HepG2 (cell line): ENCODE results near the gene TNPO3. TPM values are rescaled to one million over a fixed set of nuclear protein-coding genes. Genes with fewer than 3 reads are reported as not detected.

Experiments used
- ATAC-seq: fragments of 200-7000 bp; cut with Tn5 transposase; 3 replicates; pipeline ENCODE4 v1.9.1; 2020; ENCODE audit warnings: mild to moderate bottlenecking, moderate library complexity
- BruUV-seq: library from RNA; stranded (reverse); fragments of 400-500 nt; replicated peaks from 2 replicates; lab custom pipeline; 2021; lab: Mats Ljungman, UMichigan
- CTCF ChIA-PET: fragments of 300-600 bp; formaldehyde crosslinking; extraction: SDS; loops from one replicate; lab custom pipeline; 2021; ENCODE audit warnings: low total read pairs, inconsistent platforms, low intra/inter-chr PET ratio; lab: Yijun Ruan, JAX
- POLR2A ChIA-PET: fragments of 350-600 bp; sonication (Branson Sonifier 250); formaldehyde crosslinking; loops from one replicate; lab custom pipeline; 2020; ENCODE audit warnings: antibody characterized with exemption, inconsistent platforms; lab: Yijun Ruan, JAX
- DNase-seq: peaks from one replicate; pipeline ENCODE4 v3.0.0-alpha.2; 2015; ENCODE audit warnings: low spot score
- FAIRE-seq: peaks from 3 replicates; lab custom pipeline; 2011; peaks lifted over from hg19 to GRCh38; lab: Jason Lieb, UNC
- H2AFZ ChIP-seq: one replicate; pipeline ENCODE4 v1.6.1; 2011; ENCODE audit warnings: low read length, inconsistent platforms
- H3K27ac ChIP-seq: fragments of 300-600 bp; 3 replicates; pipeline ENCODE4 v1.8.0; 2011; ENCODE audit warnings: mixed run types, mild to moderate bottlenecking, mixed read lengths, low read length, inconsistent platforms; ENCODE audit not compliant: insufficient read depth; ENCODE audit errors: extremely low read length
- H3K27me3 ChIP-seq, 2 experiments: fragments of 200-600 bp in 1 of 2; 2 replicates in 1 of 2; 3 replicates in 1 of 2; pipeline versions ENCODE4 v1.6.0 to v1.8.0; 2011; ENCODE audit warnings: low read length in 2 of 2, mild to moderate bottlenecking in 2 of 2, moderate library complexity in 2 of 2, inconsistent platforms in 1 of 2; ENCODE audit not compliant: insufficient read depth in 2 of 2, control insufficient read depth in 1 of 2
- H3K36me3 ChIP-seq, 2 experiments: fragments of 200-600 bp in 1 of 2; replicated peaks in 1 of 2; 2 replicates in 1 of 2; 3 replicates in 1 of 2; pipeline versions ENCODE4 v1.5.1 to v1.8.0; 2011; ENCODE audit warnings: low read length in 2 of 2, inconsistent platforms in 1 of 2; ENCODE audit not compliant: insufficient read depth in 2 of 2, control insufficient read depth in 1 of 2
- H3K4me1 ChIP-seq: 2 replicates; pipeline ENCODE4 v1.5.1; 2012; ENCODE audit warnings: low read length, inconsistent platforms; ENCODE audit not compliant: insufficient read depth
- H3K4me2 ChIP-seq: 2 replicates; pipeline ENCODE4 v1.6.0; 2011; ENCODE audit warnings: low read depth, low read length, inconsistent platforms
- H3K4me3 ChIP-seq, 3 experiments: fragments of 200-600 bp in 1 of 3; sonication (generic), shearing (Covaris generic) in 1 of 3; replicated peaks in 1 of 3; 2 replicates each; pipeline ENCODE4 v1.5.1; 2011 to 2016; ENCODE audit warnings: low read length in 3 of 3, inconsistent platforms in 2 of 3, low read depth in 2 of 3, mild to moderate bottlenecking in 2 of 3, control low read depth in 1 of 3, mixed read lengths in 1 of 3; ENCODE audit not compliant: insufficient read depth in 1 of 3
- H3K79me2 ChIP-seq: one replicate; pipeline ENCODE4 v1.6.1; 2011; ENCODE audit warnings: low read length, inconsistent platforms; ENCODE audit not compliant: insufficient read depth
- H3K9ac ChIP-seq: 2 replicates; pipeline ENCODE4 v1.6.0; 2011; ENCODE audit warnings: mild to moderate bottlenecking, low read depth, low read length, inconsistent platforms; ENCODE audit not compliant: insufficient read depth
- H3K9me3 ChIP-seq: 2 replicates; pipeline ENCODE4 v1.5.1; 2012; ENCODE audit warnings: mild to moderate bottlenecking, low read length
- H4K20me1 ChIP-seq: 2 replicates; pipeline ENCODE4 v1.6.0; 2011; ENCODE audit warnings: inconsistent platforms, mild to moderate bottlenecking, low read length, moderate library complexity; ENCODE audit not compliant: insufficient read depth
- ARID2 ChIP-seq: sonication (generic); formaldehyde crosslinking; IDR thresholded peaks from 2 replicates; pipeline ENCODE4 v1.8.1; 2022; ENCODE audit warnings: mild to moderate bottlenecking, missing genetic modification reagents, borderline replicate concordance
- CEBPB ChIP-seq: IDR thresholded peaks from 2 replicates; pipeline ENCODE4 v1.6.1; 2011; ENCODE audit warnings: low read depth, low read length, improper control_type of control experiment, borderline replicate concordance
- CENPT ChIP-seq: sonication (generic); formaldehyde crosslinking; IDR thresholded peaks from 2 replicates; pipeline ENCODE4 v1.8.0; 2022; ENCODE audit warnings: low read depth, mild to moderate bottlenecking, moderate library complexity, missing genetic modification reagents
- GTF2F1 ChIP-seq: fragments of 150-350 bp; IDR thresholded peaks from 2 replicates; pipeline ENCODE4 v1.6.1; 2014; ENCODE audit warnings: low read length
- ISL2 ChIP-seq: sonication (generic); formaldehyde crosslinking; IDR thresholded peaks from 2 replicates; pipeline ENCODE4 v1.5.0; 2020; ENCODE audit warnings: missing genetic modification reagents
- KAT2B ChIP-seq: fragments of 150-350 bp; IDR thresholded peaks from 2 replicates; pipeline ENCODE4 v1.6.1; 2014; ENCODE audit warnings: low read depth, low read length, borderline replicate concordance
- ZNF264 ChIP-seq: sonication (generic); formaldehyde crosslinking; IDR thresholded peaks from 2 replicates; pipeline ENCODE4 v1.4.0; 2020; ENCODE audit warnings: missing genetic modification reagents
- ZNF432 ChIP-seq: sonication (generic); formaldehyde crosslinking; IDR thresholded peaks from 2 replicates; pipeline ENCODE4 v1.5.0; 2020; ENCODE audit warnings: missing genetic modification reagents, mild to moderate bottlenecking, borderline replicate concordance
- ZNF747 ChIP-seq: sonication (generic); formaldehyde crosslinking; IDR thresholded peaks from 2 replicates; pipeline ENCODE4 v1.8.1; 2023; ENCODE audit warnings: missing genetic modification reagents, mild to moderate bottlenecking, borderline replicate concordance
- ZNF749 ChIP-seq: sonication (generic); formaldehyde crosslinking; IDR thresholded peaks from 2 replicates; pipeline ENCODE4 v1.8.0; 2022; ENCODE audit warnings: mild to moderate bottlenecking, missing genetic modification reagents, moderate library complexity, borderline replicate concordance
- ZNF781 ChIP-seq: sonication (generic); formaldehyde crosslinking; IDR thresholded peaks from 2 replicates; pipeline ENCODE4 v1.5.1; 2020; ENCODE audit warnings: borderline replicate concordance, mild to moderate bottlenecking, missing genetic modification reagents; ENCODE audit errors: not compliant biosample characterization
- WGBS: methylation state at CpG from one replicate; pipeline ENCODE4 v1.1.6; 2017; ENCODE audit warnings: low lambda C conversion rate; 5-methylcytosine and 5-hydroxymethylcytosine counted together
- in situ Hi-C: cut with HindIII; loops from 2 replicates; pipeline ENCODE4 v1.10.0; 2017; ENCODE audit warnings: low pct_unique_long_range_greater_than_20kb; ENCODE audit not compliant: extremely low pct_ligation_motif_present
- intact Hi-C: fragments of 100-400 bp; cut with micrococcal nuclease; formaldehyde crosslinking; loops from one replicate; pipeline ENCODE4 v1.10.0; 2022; ENCODE audit not compliant: unreplicated experiment
- polyA plus RNA-seq, 8 experiments: library from polyadenylated mRNA; depleted of rRNA in 3 of 8; stranded (reverse) in 7 of 8; unstranded in 1 of 8; fragments of >200 nt; fragmentation: Illumina TruSeq in 4 of 8; extraction: Trizol in 4 of 8; gene quantifications; 2 replicates each; pipeline versions ENCODE4 v1.2.1 to v1.2.3, GENCODE V29; 2011 to 2016; ENCODE audit warnings: low read depth in 4 of 8, missing spikeins in 1 of 8, mixed read lengths in 1 of 8; ENCODE audit not compliant: insufficient read depth in 1 of 8
- total RNA-seq, 5 experiments: library from RNA; depleted of rRNA; stranded (reverse); fragments of >200 nt; fragmentation: Illumina TruSeq; extraction: Trizol; gene quantifications; 2 replicates each; pipeline ENCODE4 v1.2.3, GENCODE V29; 2016; ENCODE audit warnings: low read depth in 1 of 5
- TF ChIP-seq, protein P1 (sequence below): sonication (generic); formaldehyde crosslinking; IDR thresholded peaks from 2 replicates; pipeline ENCODE4 v1.4.0; 2020; ENCODE audit warnings: mild to moderate bottlenecking, missing genetic modification reagents
- TF ChIP-seq, protein P2 (sequence below): sonication (generic); formaldehyde crosslinking; IDR thresholded peaks from 2 replicates; pipeline ENCODE4 v1.4.0; 2020; ENCODE audit warnings: mild to moderate bottlenecking, missing genetic modification reagents

Gene TNPO3
- total and polyA plus RNA-seq, 2 of the 13 experiments (the other 11 are each of a cell fraction or from before 2014, with no cell fraction given), result 23.8 to 44.6 TPM

DNA sequence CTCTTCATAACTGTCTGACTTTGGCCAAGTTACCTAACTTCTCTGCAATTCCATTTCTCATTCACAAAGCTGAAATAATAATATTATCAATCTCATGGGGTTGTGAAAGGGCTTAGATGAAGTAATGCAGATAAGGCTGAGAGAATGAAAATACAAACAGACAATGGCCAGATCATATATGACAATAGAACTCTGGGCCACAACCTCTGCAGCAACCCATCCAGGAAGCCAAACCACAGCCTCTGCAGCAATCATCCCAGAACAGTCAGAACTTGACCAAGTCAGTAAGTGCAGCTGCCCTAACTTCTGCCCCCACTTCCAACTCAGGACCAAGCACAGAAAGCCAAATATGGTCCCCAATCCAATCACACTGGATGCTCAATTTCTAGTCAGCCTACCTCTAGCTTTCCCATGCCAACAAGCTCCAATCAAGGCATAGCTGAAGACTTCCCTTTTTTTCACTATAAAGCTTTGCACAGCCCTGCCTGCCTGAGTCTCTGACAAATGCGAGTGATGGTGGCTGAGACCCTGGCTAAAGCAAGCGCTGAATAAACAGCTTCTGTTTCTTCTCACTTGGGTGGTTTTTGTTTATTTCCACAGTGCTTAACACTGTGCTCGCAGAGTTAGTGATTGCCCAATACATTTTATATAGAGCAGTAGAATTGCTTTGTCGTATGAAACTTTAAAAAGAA, 34.8 kb upstream of the TNPO3 start:
- H2AFZ ChIP-seq, result no peak overlapping the region
- no peaks in the 10 kb centered on the region for H3K9me3 ChIP-seq
- H3K4me3 ChIP-seq, result no peak overlapping the region
- H4K20me1 ChIP-seq, result no peaks in the 10 kb centered on the region
- WGBS, result 18% methylated on average over 4 of the region's 4 CpGs
- no peak for FAIRE-seq
- intact Hi-C loops (loop anchor here (1.0 to 2.0 kb wide), 2 partner anchors 34 to 125 kb away; partner anchors contain the start of gene TNPO3), in situ Hi-C loops (loop anchor here (5.0 kb wide), 1 partner anchor 182 kb away; no protein-coding TSS in a partner anchor)
- ATAC-seq, result no peak
- ChIA-PET POLR2A (no interaction called here), CTCF (interaction anchor here (2.7 kb wide), 1 partner anchor 185 kb away, joined by 27 read pairs; no protein-coding TSS in a partner anchor)
- BruUV-seq, result no TSS peak
- peak; percentile 56 for TF ChIP-seq CEBPB
- TF ChIP-seq ZNF747 (CRISPR knock-in tag), result no peak
- no peak overlapping the region for H3K9ac ChIP-seq
- no peaks in the 10 kb centered on the region for H3K27me3 ChIP-seq
- H3K79me2 ChIP-seq, result no peaks in the 10 kb centered on the region
- peaks cover 15% of the 10 kb centered on the region for H3K4me1 ChIP-seq
- no peak overlapping the region for H3K4me2 ChIP-seq
- no peaks in the 10 kb centered on the region for H3K36me3 ChIP-seq
- H3K27ac ChIP-seq, result no peak overlapping the region
- DNase-seq, result no peak

DNA sequence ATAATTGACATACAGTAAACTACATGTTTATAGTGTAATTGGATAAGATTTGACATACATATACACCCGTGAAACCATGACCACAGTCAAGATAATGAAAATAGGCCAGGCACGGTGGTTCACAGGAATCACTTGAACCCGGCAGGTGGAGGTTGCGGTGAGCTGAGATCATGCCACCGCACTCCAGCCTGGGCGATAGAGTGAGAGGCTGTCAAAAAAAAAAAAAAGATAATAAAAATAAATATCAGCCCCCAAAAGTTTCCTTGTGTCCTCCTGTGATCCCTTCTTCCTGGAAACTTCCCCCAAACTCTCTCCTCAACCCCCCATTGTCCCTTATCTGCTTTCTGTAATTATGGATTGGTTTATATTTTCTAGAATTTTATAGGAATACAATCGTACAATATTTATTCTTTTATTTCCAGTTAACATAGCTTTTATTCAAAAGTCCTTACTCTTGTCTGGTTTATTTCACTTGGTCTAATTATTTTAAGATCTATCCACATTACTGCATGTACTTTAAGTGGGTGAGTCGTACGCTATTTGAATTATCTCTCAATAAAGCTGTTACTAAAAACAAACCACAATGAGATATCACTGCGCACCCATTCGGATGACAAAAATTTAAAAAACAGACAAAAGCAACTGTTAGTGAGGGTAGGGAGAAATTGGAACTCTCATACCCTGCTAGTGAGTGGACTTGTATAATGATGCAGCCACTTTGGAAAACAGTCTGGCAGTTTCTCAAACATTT, 30.1 kb upstream of the TNPO3 start:
- H3K4me2 ChIP-seq, result no peak overlapping the region
- no peak overlapping the region for H2AFZ ChIP-seq
- DNase-seq (no peak), FAIRE-seq (no peak), ATAC-seq (no peak)
- H3K9ac ChIP-seq, result no peak overlapping the region
- H4K20me1 ChIP-seq, result no peaks in the 10 kb centered on the region
- H3K27ac ChIP-seq, result no peak overlapping the region
- CTCF ChIA-PET, result no interaction called here
- in situ Hi-C loops (no loop called here), intact Hi-C loops (no loop called here)
- H3K9me3 ChIP-seq, result no peaks in the 10 kb centered on the region
- no peak overlapping the region for H3K4me3 ChIP-seq
- TF ChIP-seq, protein P1, sequence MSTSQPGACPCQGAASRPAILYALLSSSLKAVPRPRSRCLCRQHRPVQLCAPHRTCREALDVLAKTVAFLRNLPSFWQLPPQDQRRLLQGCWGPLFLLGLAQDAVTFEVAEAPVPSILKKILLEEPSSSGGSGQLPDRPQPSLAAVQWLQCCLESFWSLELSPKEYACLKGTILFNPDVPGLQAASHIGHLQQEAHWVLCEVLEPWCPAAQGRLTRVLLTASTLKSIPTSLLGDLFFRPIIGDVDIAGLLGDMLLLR (CRISPR knock-in tag), result no peak
- TF ChIP-seq ZNF781, result no peak
- TF ChIP-seq ARID2 (CRISPR knock-in tag), result no peak
- no peak for TF ChIP-seq ZNF749
- TF ChIP-seq ZNF432 (CRISPR knock-in tag), result no peak
- no peak for TF ChIP-seq CENPT (CRISPR knock-in tag)
- TF ChIP-seq ZNF264 (CRISPR knock-in tag), result no peak
- TF ChIP-seq KAT2B, result no peak
- no peak for TF ChIP-seq GTF2F1
- no peak for TF ChIP-seq ISL2
- TF ChIP-seq, protein P2, sequence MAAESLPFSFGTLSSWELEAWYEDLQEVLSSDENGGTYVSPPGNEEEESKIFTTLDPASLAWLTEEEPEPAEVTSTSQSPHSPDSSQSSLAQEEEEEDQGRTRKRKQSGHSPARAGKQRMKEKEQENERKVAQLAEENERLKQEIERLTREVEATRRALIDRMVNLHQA (CRISPR knock-in tag), result no peak
- H3K27me3 ChIP-seq, result no peaks in the 10 kb centered on the region; a peak in 1 of 5 replicates
- BruUV-seq, result no TSS peak
- H3K79me2 ChIP-seq, result no peaks in the 10 kb centered on the region
- no peaks in the 10 kb centered on the region for H3K4me1 ChIP-seq
- no peaks in the 10 kb centered on the region for H3K36me3 ChIP-seq
- POLR2A ChIA-PET, result no interaction called here
- 71% methylated on average over 11 of the region's 11 CpGs for WGBS
